Measurements from ENCODE around the gene NCLN.
"Not testable (repeated sequence)": the region's sequence is repeated elsewhere in the genome, so short reads cannot be mapped to it uniquely, and the experiment has no call there.

Gene NCLN

GRCh38 chr19:3231288-3231687 is 45.6 kb downstream of the NCLN start:
- Mint-ChIP-seq H3K9me3 (no peaks in the 10 kb centered on the region), H3K4me3 (no peak overlapping the region), H3K36me3 (ENCODE audit: low read depth) (no peaks in the 10 kb centered on the region), H3K27ac (no peak overlapping the region), H3K4me1 (ENCODE audit: low read depth) (no peaks in the 10 kb centered on the region), H3K27me3 (ENCODE audit: low read depth) (peaks cover 17% of the 10 kb centered on the region)

- H3K27me3 Mint-ChIP-seq (ENCODE audit: low read depth): peaks cover under 1% of the 10 kb centered on the region
- H3K4me3 Mint-ChIP-seq: no peak overlapping the region
- no peaks in the 10 kb centered on the region for H3K4me1 Mint-ChIP-seq (ENCODE audit: low read depth)
- no peaks in the 10 kb centered on the region for H3K36me3 Mint-ChIP-seq (ENCODE audit: low read depth)
- H3K9me3 Mint-ChIP-seq: no peaks in the 10 kb centered on the region
- H3K27ac Mint-ChIP-seq: no peak overlapping the region
Measured at GRCh38 chr19:3233116-3233515, 47.4 kb downstream of the NCLN start.

GRCh38 chr19:3233831-3234230 is 48.1 kb downstream of the NCLN start:
- Mint-ChIP-seq H3K9me3 (no peaks in the 10 kb centered on the region), H3K4me1 (ENCODE audit: low read depth) (no peaks in the 10 kb centered on the region), H3K27ac (no peak overlapping the region)

GRCh38 chr19:3234800-3235199 is 49.1 kb downstream of the NCLN start:
- H3K27ac Mint-ChIP-seq: no peak overlapping the region
- H3K27me3 Mint-ChIP-seq (ENCODE audit: low read depth): no peaks in the 10 kb centered on the region
- no peaks in the 10 kb centered on the region for H3K36me3 Mint-ChIP-seq (ENCODE audit: low read depth)
- no peaks in the 10 kb centered on the region for H3K9me3 Mint-ChIP-seq
- no peak overlapping the region for H3K4me3 Mint-ChIP-seq
- H3K4me1 Mint-ChIP-seq (ENCODE audit: low read depth): no peaks in the 10 kb centered on the region

More at GRCh38 chr19:3233831-3234230, 48.1 kb downstream of the NCLN start:
- Mint-ChIP-seq H3K36me3 (ENCODE audit: low read depth) (no peaks in the 10 kb centered on the region), H3K27me3 (ENCODE audit: low read depth) (no peaks in the 10 kb centered on the region), H3K4me3 (no peak overlapping the region)

GRCh38 chr19:3235604-3236003 is 49.9 kb downstream of the NCLN start:
- not testable (repeated sequence) for H3K4me1 Mint-ChIP-seq (ENCODE audit: low read depth); H3K27ac Mint-ChIP-seq; H3K36me3 Mint-ChIP-seq (ENCODE audit: low read depth); H3K4me3 Mint-ChIP-seq; H3K9me3 Mint-ChIP-seq; H3K27me3 Mint-ChIP-seq (ENCODE audit: low read depth)

GRCh38 chr19:3236272-3236671 is 50.5 kb downstream of the NCLN start:
- Mint-ChIP-seq H3K27ac (no peak overlapping the region), H3K36me3 (ENCODE audit: low read depth) (no peaks in the 10 kb centered on the region), H3K27me3 (ENCODE audit: low read depth) (no peaks in the 10 kb centered on the region), H3K9me3 (no peaks in the 10 kb centered on the region), H3K4me1 (ENCODE audit: low read depth) (no peaks in the 10 kb centered on the region), H3K4me3 (no peak overlapping the region)

GRCh38 chr19:3238066-3238561 is 52.4 kb downstream of the NCLN start:
- Mint-ChIP-seq H3K36me3 (ENCODE audit: low read depth) (no peaks in the 10 kb centered on the region), H3K4me3 (no peak overlapping the region), H3K27ac (no peak overlapping the region), H3K27me3 (ENCODE audit: low read depth) (no peaks in the 10 kb centered on the region), H3K9me3 (no peaks in the 10 kb centered on the region), H3K4me1 (ENCODE audit: low read depth) (no peaks in the 10 kb centered on the region)

GRCh38 chr19:3239367-3239766 is 53.6 kb downstream of the NCLN start:
- no peak overlapping the region for H3K4me3 Mint-ChIP-seq
- H3K4me1 Mint-ChIP-seq (ENCODE audit: low read depth): no peaks in the 10 kb centered on the region
- H3K27ac Mint-ChIP-seq: no peak overlapping the region
- H3K27me3 Mint-ChIP-seq (ENCODE audit: low read depth): no peaks in the 10 kb centered on the region
- H3K9me3 Mint-ChIP-seq: no peaks in the 10 kb centered on the region
- no peaks in the 10 kb centered on the region for H3K36me3 Mint-ChIP-seq (ENCODE audit: low read depth)

- no peaks in the 10 kb centered on the region for H3K9me3 Mint-ChIP-seq
- H3K27me3 Mint-ChIP-seq (ENCODE audit: low read depth): no peaks in the 10 kb centered on the region
- H3K4me3 Mint-ChIP-seq: no peak overlapping the region
- H3K36me3 Mint-ChIP-seq (ENCODE audit: low read depth): no peaks in the 10 kb centered on the region
- H3K4me1 Mint-ChIP-seq (ENCODE audit: low read depth): no peaks in the 10 kb centered on the region
- H3K27ac Mint-ChIP-seq: no peak overlapping the region
Measured at GRCh38 chr19:3243819-3244700, 58.3 kb downstream of the NCLN start.

GRCh38 chr19:3245050-3245449 is 59.3 kb downstream of the NCLN start:
- Mint-ChIP-seq H3K4me3 (no peak overlapping the region), H3K27ac (no peak overlapping the region), H3K4me1 (ENCODE audit: low read depth) (no peaks in the 10 kb centered on the region), H3K36me3 (ENCODE audit: low read depth) (no peaks in the 10 kb centered on the region), H3K27me3 (ENCODE audit: low read depth) (no peaks in the 10 kb centered on the region), H3K9me3 (no peaks in the 10 kb centered on the region)

- H3K4me3 Mint-ChIP-seq: no peak overlapping the region
- H3K9me3 Mint-ChIP-seq: peaks cover 12% of the 10 kb centered on the region
- no peak overlapping the region for H3K27ac Mint-ChIP-seq
- no peaks in the 10 kb centered on the region for H3K4me1 Mint-ChIP-seq (ENCODE audit: low read depth)
- H3K27me3 Mint-ChIP-seq (ENCODE audit: low read depth): no peaks in the 10 kb centered on the region
- H3K36me3 Mint-ChIP-seq (ENCODE audit: low read depth): no peaks in the 10 kb centered on the region
Measured at GRCh38 chr19:3248728-3249326, 63.1 kb downstream of the NCLN start.

GRCh38 chr19:3249408-3249807 is 63.7 kb downstream of the NCLN start:
- peak overlapping the region; percentile 49 for H3K27ac Mint-ChIP-seq

GRCh38 chr19:3250675-3251074 is 64.9 kb downstream of the NCLN start:
- Mint-ChIP-seq H3K4me3 (no peak overlapping the region), H3K9me3 (peaks cover 19% of the 10 kb centered on the region), H3K36me3 (ENCODE audit: low read depth) (no peaks in the 10 kb centered on the region), H3K4me1 (ENCODE audit: low read depth) (no peaks in the 10 kb centered on the region), H3K27ac (no peak overlapping the region), H3K27me3 (ENCODE audit: low read depth) (no peaks in the 10 kb centered on the region)

More at GRCh38 chr19:3249408-3249807, 63.7 kb downstream of the NCLN start:
- H3K9me3 Mint-ChIP-seq: peaks cover 17% of the 10 kb centered on the region
- H3K4me1 Mint-ChIP-seq (ENCODE audit: low read depth): no peaks in the 10 kb centered on the region
- no peaks in the 10 kb centered on the region for H3K27me3 Mint-ChIP-seq (ENCODE audit: low read depth)
- no peaks in the 10 kb centered on the region for H3K36me3 Mint-ChIP-seq (ENCODE audit: low read depth)
- H3K4me3 Mint-ChIP-seq: no peak overlapping the region

- Mint-ChIP-seq H3K27me3 (ENCODE audit: low read depth) (no peaks in the 10 kb centered on the region), H3K4me1 (ENCODE audit: low read depth) (no peaks in the 10 kb centered on the region), H3K9me3 (peaks cover 19% of the 10 kb centered on the region), H3K4me3 (no peak overlapping the region), H3K27ac (no peak overlapping the region), H3K36me3 (ENCODE audit: low read depth) (no peaks in the 10 kb centered on the region)
Measured at GRCh38 chr19:3251229-3251628, 65.5 kb downstream of the NCLN start.

- Mint-ChIP-seq H3K27me3 (ENCODE audit: low read depth) (no peaks in the 10 kb centered on the region), H3K4me3 (no peak overlapping the region), H3K4me1 (ENCODE audit: low read depth) (no peaks in the 10 kb centered on the region), H3K36me3 (ENCODE audit: low read depth) (no peaks in the 10 kb centered on the region), H3K27ac (no peak overlapping the region), H3K9me3 (peaks cover 19% of the 10 kb centered on the region)
Measured at GRCh38 chr19:3252650-3253049, 66.9 kb downstream of the NCLN start.
